ENCODE results near the gene TRIM28.

GRCh38 chr19:58581227-58582141 lies 37.6 kb downstream of the TRIM28 start:
- TF ChIP-seq YY1 (IDR thresholded peaks at IDR 0.05; ENCODE audit: low read depth) (no peak), CEBPB (IDR thresholded peaks at IDR 0.05) (no peak), RAD21 (IDR thresholded peaks at IDR 0.05; ENCODE audit: low read depth) (no peak), MAX (IDR thresholded peaks at IDR 0.05) (no peak), TEAD4 (IDR thresholded peaks at IDR 0.05) (no peak)
